ENCODE data around the gene EPM2AIP1. TPM values are rescaled to one million over a fixed set of nuclear protein-coding genes. Genes with fewer than 3 reads are reported as not detected.
"Not testable (repeated sequence)": the region's sequence is repeated elsewhere in the genome, so short reads cannot be mapped to it uniquely, and the experiment has no call there.

EPM2AIP1 gene
- polyA plus RNA-seq, 3 donors: 43.5 to 57.6 (median 57.2) TPM

DNA sequence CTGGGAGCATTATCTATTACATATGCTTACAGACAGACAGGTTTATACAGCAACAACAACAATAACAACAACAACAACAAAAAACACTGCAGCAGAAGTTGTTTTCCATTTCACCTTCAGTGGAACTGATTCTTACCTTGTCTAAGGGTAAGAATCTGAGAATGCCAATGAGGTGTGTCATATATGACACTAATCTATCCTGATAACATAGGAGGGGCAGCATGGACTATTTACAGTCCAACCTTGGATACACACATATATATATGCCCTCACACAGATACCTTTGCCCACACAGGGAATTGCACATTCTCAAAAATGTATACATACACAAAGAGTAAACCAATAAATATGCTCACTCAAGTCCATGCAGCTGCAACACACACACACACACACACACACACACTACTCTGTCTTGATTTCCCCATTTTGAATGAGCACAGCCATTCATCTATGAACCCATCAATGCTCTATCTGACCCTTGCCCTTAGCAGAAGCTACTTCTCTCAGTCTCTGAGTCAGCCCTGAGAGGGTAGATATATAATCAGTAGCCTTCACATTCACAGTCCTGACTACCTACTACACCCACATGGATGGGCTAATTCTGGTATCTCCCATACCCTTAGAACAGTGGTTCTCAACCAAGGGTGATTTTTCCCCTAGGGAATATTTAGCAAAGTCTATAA, 38.3 kb downstream of the EPM2AIP1 start:
- no peak for DNase-seq (ENCODE audit: low read depth in 3 of 3, low spot score in 2 of 3)

DNA sequence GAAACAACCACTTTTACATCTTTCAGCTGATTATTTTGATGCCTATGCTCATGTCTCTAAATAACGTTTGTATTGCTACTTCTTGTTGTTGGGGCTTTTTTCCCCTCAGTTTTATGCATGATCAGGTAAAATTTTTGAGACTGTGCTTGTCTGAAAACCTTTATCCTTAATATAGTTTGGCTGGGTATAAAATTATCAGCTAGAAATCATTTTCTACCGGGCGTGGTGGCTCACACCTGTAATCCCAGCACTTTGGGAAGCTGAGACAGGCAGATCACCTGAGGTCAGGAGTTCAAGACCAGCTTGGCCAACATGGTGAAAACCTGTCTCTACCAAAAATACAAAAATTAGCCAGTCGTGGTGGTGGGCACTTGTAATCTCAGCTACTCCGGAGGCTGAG, 45.1 kb downstream of the EPM2AIP1 start:
- DNase-seq (ENCODE audit: low read depth in 3 of 3, low spot score in 2 of 3): not testable (repeated sequence)

DNA sequence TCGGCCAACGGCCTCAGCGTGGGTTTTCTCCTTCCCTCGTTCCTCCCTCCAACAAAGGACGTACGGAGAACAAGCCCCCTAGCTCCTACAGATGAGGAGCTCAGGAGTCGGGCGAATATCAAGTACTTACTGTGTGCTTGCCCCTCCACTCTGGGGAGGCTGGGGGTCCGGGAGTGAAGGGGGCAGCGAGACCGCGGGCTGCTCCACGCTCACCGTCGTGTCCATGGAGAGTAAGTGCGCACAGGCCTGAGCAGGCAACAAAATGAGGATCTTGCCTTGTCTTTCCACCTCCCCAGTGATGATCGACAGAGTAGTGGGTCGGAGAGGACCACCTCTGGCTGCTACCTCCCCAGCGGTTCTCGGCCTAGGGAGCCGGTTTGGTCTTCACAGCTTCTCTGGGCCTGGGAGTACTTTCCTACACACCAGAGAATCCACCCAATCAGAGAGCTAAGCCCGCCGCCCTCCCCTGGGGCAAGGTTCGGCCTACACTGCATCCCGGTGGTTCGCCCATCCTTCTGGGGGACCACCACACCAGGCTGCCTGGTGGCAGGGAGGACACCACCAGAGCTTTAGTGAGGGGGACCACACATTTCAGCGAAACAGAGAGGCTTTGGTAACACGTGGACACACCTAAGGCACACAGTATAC, 47.5 kb downstream of the EPM2AIP1 start:
- DNase-seq (ENCODE audit: low read depth in 3 of 3, low spot score in 2 of 3): no peak

DNA sequence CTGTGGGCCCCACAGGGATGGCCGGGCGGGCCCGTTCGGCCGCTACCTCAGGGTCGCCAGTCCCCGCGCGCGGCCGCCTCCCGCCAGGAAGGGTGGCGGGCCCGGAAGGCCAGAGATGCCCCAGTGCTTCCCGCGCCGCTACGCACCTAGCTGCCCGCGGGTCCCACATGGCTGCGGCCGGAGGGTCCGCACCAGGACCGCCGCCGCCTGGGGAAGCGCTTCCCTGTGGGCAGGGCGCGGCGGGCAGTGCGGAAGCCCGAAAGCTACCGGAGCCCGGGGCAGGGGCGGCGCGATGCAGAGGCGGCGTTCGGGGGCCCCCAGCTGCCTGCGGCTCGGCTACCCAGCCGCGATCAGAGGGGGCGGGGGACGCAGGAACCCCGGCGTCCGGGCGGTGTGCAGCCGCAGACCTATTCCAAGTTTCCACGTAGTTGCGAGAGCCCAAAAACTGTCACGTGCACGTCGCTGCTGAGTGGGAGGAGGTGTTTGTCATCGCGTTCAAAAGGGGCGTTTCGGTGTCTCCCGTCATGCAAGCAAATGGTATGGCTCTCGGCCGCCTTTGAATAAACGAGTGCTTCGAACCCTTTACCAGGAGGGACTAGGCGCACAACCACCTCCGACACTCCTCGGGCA, 48.2 kb downstream of the EPM2AIP1 start, which contains the start of gene TRANK1:
Gene TRANK1 (minus strand): TSS at position 414 of the 630 bp plus-strand sequence. CDS start 245 bp downstream, at position 169.
- peak in 1 of 3 donors; percentile 45 for DNase-seq (ENCODE audit: low read depth in 3 of 3, low spot score in 2 of 3)

DNA sequence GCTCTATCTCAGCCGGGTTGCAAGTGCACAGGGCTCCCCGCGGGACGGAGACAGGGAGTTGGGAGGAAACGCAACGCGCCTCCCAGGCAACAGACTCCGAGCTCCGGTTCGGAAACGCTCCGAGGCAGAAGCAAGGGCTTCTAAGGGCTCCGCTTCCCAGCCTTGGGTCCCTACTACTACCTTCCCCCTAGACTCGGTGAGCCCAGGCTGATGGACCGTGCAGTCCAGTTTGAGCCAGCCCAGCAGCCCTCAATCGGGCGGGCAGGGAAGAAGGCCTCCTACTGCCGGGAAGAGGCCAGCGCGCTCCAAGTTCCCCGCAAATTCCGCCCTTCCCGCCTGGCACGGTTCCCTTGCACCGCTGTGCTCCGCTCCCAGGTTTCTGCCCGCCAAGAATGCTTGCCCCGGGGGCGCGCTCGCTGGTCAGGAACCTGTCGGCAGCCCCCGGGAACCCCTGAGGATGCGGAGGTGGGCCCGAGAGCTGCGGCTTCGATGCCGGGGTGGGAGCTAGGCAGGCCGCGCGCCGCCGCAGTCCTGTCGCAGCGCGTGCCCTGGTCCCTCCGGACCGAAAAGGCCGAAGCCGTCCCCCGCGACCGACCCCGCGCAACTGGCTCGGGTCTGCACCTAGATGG, 48.8 kb downstream of the EPM2AIP1 start:
- DNase-seq (ENCODE audit: low read depth in 3 of 3, low spot score in 2 of 3): peak in 2 of 3 donors; percentile 36 to 60

DNA sequence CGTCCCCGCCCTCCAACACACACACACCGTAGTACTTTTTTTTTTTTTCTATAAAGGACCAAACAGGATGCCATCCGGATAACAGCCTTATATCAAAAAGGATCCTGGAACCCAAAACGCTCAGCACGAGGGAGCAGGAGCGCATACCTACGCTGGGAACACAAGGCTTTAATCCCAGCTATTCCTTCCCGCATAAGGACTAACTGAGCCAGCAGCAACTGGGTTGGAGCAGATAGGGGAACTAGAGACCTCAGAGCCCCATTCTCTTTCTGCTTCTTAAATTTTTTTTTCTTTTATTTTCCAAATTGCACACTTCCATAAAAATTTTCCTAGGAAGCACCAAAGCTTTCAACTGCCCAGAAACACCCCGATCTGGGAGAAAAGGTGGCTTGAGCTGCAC, 49.3 kb downstream of the EPM2AIP1 start:
- no peak for DNase-seq (ENCODE audit: low read depth in 3 of 3, low spot score in 2 of 3)

DNA sequence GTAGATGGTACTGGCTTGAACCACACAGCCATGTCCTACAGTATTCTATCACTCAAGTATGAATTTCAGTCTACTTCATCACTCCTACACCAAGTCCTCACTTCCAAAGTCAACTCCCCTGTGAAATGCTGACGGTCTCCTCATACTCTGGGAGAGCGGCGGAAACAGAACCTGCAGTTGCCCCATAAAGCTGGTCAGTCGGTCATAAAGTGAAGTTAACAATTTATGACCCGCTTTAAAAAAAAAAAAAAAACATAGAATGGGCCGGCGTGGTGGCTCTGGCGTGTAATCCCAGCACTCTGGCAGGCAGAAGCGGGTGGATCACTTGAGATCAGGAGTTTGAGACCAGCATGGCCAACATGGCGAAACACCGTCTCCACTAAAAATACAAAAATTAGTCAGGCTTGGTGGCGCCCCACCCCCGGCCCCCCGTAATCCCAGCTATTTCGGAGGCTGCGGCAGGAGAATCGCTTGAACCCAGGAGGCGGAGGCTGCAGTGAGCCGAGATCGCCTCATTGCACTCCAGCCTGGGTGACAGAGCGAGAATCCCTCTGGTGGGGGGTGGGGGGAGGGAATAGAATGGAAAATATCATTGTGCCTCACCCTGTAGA, 50.2 kb downstream of the EPM2AIP1 start:
- no peak for DNase-seq (ENCODE audit: low read depth in 3 of 3, low spot score in 2 of 3)

DNA sequence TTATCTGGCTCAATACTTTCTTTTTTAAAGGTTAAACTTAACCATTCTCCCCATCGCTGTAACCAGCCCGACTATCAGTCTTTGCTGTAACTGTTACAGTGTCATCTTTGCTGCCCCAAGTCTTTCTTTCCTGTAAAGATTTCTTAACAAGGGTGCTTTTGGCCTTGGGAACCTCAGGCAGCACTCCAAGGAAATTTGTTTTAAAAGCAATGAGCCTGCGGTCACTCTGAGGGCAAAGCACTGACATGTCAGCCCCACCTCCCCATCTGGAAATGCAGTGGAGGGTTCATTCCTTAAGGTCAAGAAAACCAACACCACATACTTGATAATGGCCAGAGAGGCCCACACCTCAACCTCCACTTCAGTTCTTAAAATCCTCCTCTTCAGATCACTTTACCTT, 51.3 kb downstream of the EPM2AIP1 start:
- no peak for DNase-seq (ENCODE audit: low read depth in 3 of 3, low spot score in 2 of 3)

DNA sequence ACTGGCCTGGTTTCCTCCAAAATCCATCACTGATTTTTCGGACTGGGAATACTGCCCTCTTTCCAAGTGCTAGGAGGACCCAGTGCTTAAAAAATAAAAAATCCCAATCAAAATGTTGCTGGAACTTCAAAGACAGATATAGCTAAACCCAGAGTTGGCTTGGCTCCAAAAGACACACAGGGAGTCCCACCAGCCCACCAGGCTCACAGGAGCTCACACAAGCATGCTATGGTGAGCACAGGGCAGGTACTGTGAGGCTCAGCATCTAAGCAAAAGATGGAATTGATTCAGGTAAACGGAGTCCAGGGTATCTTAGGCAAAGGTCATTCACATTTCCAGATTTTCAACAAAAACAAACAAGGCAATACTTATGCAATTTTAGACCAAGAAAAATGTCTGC, 51.8 kb downstream of the EPM2AIP1 start:
- no peak for DNase-seq (ENCODE audit: low read depth in 3 of 3, low spot score in 2 of 3)

DNA sequence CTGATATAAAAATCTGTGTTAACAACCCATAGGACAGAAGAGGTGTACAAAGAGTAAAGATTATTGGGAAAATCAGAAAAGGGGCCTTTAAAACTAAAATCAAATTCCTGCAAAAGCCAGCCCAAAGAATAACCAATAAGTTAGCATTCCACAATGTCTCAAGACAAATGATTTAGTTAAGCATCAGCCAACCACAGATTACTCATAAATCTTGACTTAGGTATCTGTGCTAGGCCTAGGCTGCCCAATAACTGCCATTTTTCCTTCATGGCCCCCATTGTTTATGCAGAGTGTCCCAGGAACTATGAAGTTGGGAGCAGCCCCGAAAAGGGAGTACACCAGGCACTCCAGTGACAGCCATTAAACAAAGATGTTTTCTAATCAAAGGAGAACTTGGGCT, 55.4 kb downstream of the EPM2AIP1 start:
- no peak for DNase-seq (ENCODE audit: low read depth in 3 of 3, low spot score in 2 of 3)

Other genes starting within 250 kb of the EPM2AIP1 start
- 1 to 10 TPM in 1 of 3 donors, under 1 TPM in 2; 0.89 to 1.3 (median 0.96) TPM for gene DCLK3, start 228.6 kb downstream of the EPM2AIP1 start, polyA plus RNA-seq (ENCODE audit: insufficient read length in 3 of 3)
- gene TRANK1, start 48.1 kb downstream of the EPM2AIP1 start, polyA plus RNA-seq (ENCODE audit: insufficient read length in 3 of 3): 1 to 10 TPM; 5.5 to 8.3 (median 5.8) TPM
- 10 to 100 TPM; 48.1 to 56.3 (median 51.5) TPM for gene MLH1, start 387 bp upstream of the EPM2AIP1 start, polyA plus RNA-seq (ENCODE audit: insufficient read length in 3 of 3)
- gene LRRFIP2, start 181.5 kb upstream of the EPM2AIP1 start, polyA plus RNA-seq (ENCODE audit: insufficient read length in 3 of 3): 10 to 100 TPM; 39.6 to 42.9 (median 40.5) TPM